Measurements from ENCODE around the gene PALLD. TPM values are rescaled to one million over a fixed set of nuclear protein-coding genes. Genes with fewer than 3 reads are reported as not detected.

PALLD gene
- total and polyA plus RNA-seq, 2 donors (not counting 3 experiments of a cell fraction or from before 2014, with no cell fraction given) = 13.4 to 48.2 TPM

DNA sequence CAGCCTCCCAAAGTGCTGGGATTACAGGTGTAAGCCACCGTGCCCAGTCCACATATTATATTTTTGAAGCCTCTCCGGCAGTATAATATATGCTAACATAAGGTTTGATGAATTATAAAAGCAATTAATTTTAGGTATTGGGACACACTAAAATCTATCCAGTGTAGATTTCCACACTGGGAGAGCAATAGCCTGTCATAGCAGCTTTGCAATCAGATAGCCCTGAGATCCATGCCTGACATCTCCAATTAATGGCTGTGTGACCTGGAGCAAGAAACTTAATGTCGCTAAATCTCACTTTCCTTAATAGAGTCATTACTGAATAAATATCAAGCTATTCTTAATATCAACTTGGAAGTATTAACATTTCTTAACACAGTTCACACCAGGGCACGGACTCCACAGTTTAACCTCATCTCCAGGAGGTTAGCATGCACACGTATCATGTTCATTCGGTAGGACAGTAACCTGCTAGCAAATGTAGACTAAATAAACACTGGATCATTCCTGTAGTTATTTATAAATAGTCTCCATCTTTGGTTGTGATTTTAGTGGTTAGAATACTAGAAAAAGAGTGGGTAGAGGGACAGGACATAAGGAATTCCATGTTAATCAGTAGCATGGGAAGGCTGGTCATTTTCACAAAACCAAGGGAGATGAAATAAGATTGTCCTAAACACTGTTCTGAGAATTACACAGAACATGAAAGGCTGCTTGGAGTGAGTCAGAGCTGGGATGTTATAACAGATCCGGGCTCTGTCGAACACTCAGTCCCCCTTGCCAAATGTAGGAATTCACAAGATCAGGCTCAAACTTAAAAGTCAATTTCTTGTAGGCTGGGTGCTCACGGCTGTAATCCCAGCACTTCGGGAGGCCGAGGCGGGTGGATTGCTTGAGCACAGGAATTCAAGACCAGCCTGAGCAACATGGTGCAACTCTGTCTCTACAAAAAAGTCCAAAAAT lies 254.7 kb downstream of the PALLD start:
- Histone ChIP-seq H3K9ac (replicated peaks; ENCODE audit: extremely low read depth, insufficient read depth, low read length) (no peak overlapping the region), H3K9me1 (replicated peaks; ENCODE audit: control insufficient read depth, extremely low read depth, insufficient read depth, low read length) (no peaks in the 10 kb centered on the region), H4K20me1 (replicated peaks; ENCODE audit: control insufficient read depth, extremely low read depth, insufficient read depth, low read length) (no peaks in the 10 kb centered on the region), H3K4me1 (ENCODE audit: control insufficient read depth, extremely low read depth, insufficient read depth, low read length) (no peaks in the 10 kb centered on the region), H3K36me3 (ENCODE audit: control insufficient read depth in 2 of 2, extremely low read depth in 1 of 2, insufficient read depth in 2 of 2, low read length in 2 of 2) (no peaks in the 10 kb centered on the region), H3K4me3 (replicated peaks in 1 of 3; ENCODE audit: insufficient read depth in 1 of 3, low read depth in 1 of 3, low read length in 3 of 3) (no peak overlapping the region), H3K4me2 (ENCODE audit: insufficient read depth, low read length) (no peak overlapping the region), H3K79me2 (ENCODE audit: control insufficient read depth, insufficient read depth, low read length) (no peaks in the 10 kb centered on the region), H3K9me3 (replicated peaks; ENCODE audit: control insufficient read depth, insufficient read depth, low read length) (no peaks in the 10 kb centered on the region), H3K27ac (ENCODE audit: insufficient read depth, low read depth, low read length) (no peak overlapping the region), H2AFZ (ENCODE audit: low read depth, low read length) (no peak overlapping the region), H3K27me3 (ENCODE audit: control insufficient read depth in 2 of 2, insufficient read depth in 2 of 2, low read length in 2 of 2) (no peaks in the 10 kb centered on the region)
- intact Hi-C loops (cut with micrococcal nuclease) = no loop called here
- TF ChIP-seq POLR2A (IDR thresholded peaks at IDR 0.05; ENCODE audit: low read depth, low read length) = no peak
- no peak for TF ChIP-seq EZH2 (IDR thresholded peaks at IDR 0.05; ENCODE audit: borderline replicate concordance, low read depth, low read length, severe bottlenecking)
- TF ChIP-seq MYC (IDR thresholded peaks at IDR 0.05; ENCODE audit: low read depth, low read length) = no peak
- TF ChIP-seq POLR2AphosphoS5 (IDR thresholded peaks at IDR 0.05; ENCODE audit: insufficient read depth, low read depth, low read length) = no peak
- TF ChIP-seq GATA2 (IDR thresholded peaks at IDR 0.05; ENCODE audit: insufficient read depth, insufficient read length, low read depth, low read length) = no peak
- TF ChIP-seq, protein P1, sequence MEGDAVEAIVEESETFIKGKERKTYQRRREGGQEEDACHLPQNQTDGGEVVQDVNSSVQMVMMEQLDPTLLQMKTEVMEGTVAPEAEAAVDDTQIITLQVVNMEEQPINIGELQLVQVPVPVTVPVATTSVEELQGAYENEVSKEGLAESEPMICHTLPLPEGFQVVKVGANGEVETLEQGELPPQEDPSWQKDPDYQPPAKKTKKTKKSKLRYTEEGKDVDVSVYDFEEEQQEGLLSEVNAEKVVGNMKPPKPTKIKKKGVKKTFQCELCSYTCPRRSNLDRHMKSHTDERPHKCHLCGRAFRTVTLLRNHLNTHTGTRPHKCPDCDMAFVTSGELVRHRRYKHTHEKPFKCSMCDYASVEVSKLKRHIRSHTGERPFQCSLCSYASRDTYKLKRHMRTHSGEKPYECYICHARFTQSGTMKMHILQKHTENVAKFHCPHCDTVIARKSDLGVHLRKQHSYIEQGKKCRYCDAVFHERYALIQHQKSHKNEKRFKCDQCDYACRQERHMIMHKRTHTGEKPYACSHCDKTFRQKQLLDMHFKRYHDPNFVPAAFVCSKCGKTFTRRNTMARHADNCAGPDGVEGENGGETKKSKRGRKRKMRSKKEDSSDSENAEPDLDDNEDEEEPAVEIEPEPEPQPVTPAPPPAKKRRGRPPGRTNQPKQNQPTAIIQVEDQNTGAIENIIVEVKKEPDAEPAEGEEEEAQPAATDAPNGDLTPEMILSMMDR (IDR thresholded peaks at IDR 0.05; ENCODE audit: extremely low read depth in 1 of 2, insufficient read depth in 1 of 2, low read depth in 1 of 2, low read length in 2 of 2) = no peak
- TF ChIP-seq, protein P2, sequence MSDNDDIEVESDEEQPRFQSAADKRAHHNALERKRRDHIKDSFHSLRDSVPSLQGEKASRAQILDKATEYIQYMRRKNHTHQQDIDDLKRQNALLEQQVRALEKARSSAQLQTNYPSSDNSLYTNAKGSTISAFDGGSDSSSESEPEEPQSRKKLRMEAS (IDR thresholded peaks at IDR 0.05; ENCODE audit: insufficient read depth, insufficient read length) = no peak
- TF ChIP-seq FOS (IDR thresholded peaks at IDR 0.05; ENCODE audit: borderline replicate concordance, insufficient read depth, low read length) = no peak
- no peak for TF ChIP-seq JUN (IDR thresholded peaks at IDR 0.05; ENCODE audit: borderline replicate concordance, insufficient read depth, insufficient read length, low read depth)
- POLR2A ChIA-PET = no interaction called here
- FAIRE-seq (no peak), DNase-seq (ENCODE audit: low read depth, low spot score) (no peak)
- BruUV-seq (replicated peaks) = no TSS peak
- CTCF ChIA-PET = no interaction called here
- dilution Hi-C loops (cut with MboI; ENCODE audit: extremely low pct_ligation_motif_present, low sequenced_read_pairs) = no loop called here

Measured in endothelial cell of umbilical vein (primary cell).